Stomach (tissue), 4 donors: ENCODE results near the gene EFCAB10.

Experiments
- CTCF ChIP-seq, 7 experiments: fragments of 450-650 bp in 4 of 7; fragments of 200-600 bp in 3 of 7; sonication (generic) in 3 of 7; IDR thresholded peaks; one replicate each; pipeline ENCODE4 v1.5.1; 2016 to 2019; ENCODE audit warnings: antibody characterized with exemption in 7 of 7, control low read depth in 2 of 7, mild to moderate bottlenecking in 1 of 7
- EP300 ChIP-seq: sonication (generic); formaldehyde crosslinking; IDR thresholded peaks from one replicate; pipeline ENCODE4 v1.6.1; 2017; ENCODE audit warnings: antibody characterized with exemption
- POLR2AphosphoS5 ChIP-seq, 3 donors: sonication (generic); formaldehyde crosslinking; IDR thresholded peaks; one replicate each; pipeline ENCODE4 v1.6.1; 2016; ENCODE audit warnings: antibody characterized with exemption in 3 of 3

DNA sequence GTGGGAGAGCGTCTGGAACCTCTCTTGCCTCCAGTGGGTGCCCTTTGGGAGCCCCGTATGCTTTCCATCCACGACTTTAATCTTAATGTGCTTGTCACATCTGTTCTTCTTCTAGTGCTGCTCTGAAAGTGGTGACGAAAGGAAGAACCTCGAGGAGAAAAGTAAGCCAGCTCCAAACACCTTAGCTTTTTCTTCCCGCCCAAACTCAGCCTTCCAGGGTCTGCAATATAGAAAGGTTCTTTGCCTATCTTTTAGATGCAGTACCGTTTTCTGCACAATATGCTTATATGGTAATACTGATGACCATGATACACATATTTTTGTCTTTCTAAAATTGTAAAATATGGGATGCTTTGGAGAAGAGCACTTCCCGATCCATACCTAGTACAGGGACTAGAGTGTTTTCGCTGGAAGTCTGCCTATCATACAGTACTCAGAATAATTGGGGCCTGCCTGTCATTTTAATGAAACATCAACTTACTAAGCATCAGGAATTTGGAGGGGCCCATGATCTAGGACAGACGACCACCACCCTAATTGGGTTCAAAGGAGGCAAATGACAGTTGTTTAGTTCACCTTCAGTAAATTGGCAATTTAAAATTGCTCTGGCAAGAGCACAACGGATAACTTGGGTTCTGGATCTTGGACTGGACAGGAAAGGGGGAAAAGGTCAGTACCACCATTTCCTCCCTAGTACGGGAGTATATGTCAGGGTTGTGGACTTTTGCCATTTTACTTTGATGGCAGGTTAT is 48.4 kb downstream of the EFCAB10 start:
- TF ChIP-seq CTCF (IDR thresholded peaks at IDR 0.05) (no peak), EP300 (no peak), POLR2AphosphoS5 (IDR thresholded peaks at IDR 0.05) (no peak)
